GM21360 (cell line): ENCODE data around the gene TCF25.

Experiments
- ATAC-seq: cut with Tn5 transposase; IDR thresholded peaks from one replicate; pipeline ENCODE4 v1.9.1; 2021; ENCODE audit warnings: mild to moderate bottlenecking, moderate library complexity; ENCODE audit not compliant: unreplicated experiment

Gene TCF25

GRCh38 chr16:89938175-89938885 lies 64.9 kb downstream of the TCF25 start:
- no peak for ATAC-seq

DNA sequence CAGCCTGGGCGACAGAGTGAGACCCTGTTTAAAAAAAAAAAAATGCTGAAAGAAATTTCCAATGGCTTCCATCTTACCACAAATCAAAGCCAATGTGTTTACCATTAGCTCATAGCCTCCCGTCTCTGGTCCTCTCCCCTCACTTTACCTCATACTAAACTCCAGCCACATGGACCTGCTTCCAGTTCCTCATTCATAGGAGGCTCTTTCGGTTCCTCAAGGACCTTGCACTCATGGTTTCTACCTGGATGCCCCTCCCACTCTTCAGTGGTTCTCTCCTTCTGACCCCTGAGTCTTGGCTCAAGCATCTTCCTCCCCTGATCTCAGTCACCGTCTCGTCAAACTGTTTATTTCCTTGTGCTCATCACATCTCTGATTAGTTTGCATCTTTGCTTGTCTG lies 71.4 kb downstream of the TCF25 start:
- no peak for ATAC-seq

DNA sequence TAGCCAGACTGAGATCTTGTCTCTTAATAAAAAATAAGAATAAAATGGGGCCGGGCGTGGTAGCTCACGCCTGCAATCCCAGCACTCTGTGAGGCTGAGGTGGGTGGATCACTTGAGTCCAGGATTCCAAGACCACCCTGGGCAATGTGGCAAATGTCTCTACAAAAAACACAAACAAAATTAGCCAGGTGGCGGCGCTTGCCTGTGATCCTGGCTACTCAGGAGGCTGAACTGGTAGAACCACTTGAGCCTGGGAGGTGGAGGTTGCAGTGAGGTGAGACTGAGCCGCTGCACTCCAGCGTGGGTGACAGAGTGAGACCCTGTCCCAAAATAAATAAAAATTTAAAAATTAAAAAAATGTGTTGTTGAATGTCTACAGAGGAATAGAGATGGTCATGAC lies 72.3 kb downstream of the TCF25 start:
- no peak for ATAC-seq

DNA sequence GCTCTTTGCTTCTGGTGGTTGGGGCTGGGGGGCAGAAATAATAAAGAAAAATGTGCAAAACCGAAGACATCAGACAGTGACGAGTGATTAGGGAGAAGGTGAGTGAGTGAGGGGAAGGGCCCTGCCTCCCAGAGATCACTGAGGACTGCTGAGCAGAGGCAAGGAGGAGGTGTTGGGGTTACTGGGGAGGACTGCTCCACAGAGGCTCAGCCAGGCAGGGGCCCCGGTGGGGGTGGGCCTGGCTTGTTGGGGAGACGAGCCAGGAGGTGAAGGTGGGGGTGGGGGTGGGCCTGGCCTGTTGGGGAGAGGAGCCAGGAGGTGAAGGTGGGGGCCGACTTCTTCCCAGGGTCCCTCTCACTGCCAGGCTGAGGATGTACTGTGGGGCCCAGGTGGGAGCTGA lies 73.1 kb downstream of the TCF25 start:
- ATAC-seq: no peak

- ATAC-seq: no peak
Measured at GRCh38 chr16:89949121-89949742, 75.8 kb downstream of the TCF25 start.

GRCh38 chr16:89949756-89950155 lies 76.4 kb downstream of the TCF25 start:
- ATAC-seq: no peak

DNA sequence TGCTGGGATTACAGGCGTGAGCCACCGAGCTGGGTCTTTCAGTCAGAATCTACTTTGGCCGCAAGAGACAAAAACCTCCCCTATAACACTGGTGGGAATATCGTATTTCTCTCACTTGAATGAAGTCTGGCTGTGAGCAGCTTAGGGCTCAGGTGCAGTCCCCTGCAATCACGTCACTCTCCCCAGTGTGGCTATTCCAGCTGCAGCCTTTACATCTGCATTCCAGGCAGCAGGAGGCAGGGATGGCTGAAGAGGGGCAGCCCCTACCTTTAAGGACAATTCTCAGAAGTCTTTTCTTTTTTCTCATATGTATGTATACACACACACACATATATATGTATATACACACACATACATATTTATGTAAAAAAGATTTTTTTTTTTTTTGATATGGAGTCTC lies 78.1 kb downstream of the TCF25 start:
- no peak for ATAC-seq

DNA sequence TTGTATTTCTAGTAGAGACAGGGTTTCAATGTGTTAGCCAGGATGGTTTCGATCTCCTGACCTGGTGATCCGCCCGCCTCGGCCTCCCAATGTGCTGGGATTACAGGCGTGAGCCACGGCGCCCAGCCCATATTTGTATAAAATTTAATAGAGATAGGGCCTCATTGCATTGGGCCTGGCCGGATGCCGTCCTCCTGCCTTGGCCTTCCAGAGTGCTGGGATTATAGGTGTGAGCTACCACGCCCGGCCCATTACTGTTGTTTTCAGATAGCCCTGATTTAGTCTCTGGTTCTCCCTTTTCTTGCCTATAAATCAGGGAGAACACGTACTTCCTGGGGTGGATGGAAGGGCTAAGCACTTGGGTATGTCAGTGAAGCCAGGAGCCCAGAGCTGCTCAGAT lies 78.7 kb downstream of the TCF25 start:
- ATAC-seq: no peak

DNA sequence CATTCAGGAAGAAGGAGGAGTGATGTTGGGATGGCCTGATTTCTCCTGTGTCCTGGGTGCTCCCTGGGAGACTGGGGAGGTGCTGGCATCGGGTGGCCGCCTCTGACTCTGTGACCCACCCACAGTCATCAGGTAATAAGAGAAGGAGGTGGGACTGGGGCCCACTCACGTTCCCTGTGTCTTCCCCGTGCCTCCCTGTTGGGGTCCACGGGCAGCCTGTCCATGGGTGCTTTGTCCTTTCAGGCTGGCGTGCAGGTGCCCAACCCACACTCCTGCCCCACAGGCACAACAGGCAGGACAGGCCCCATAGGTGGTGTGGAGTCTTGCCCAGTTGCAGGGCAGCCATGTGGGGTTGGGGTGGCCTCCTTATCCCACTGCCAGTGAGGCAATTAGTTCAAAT lies 79.2 kb downstream of the TCF25 start:
- ATAC-seq: no peak

DNA sequence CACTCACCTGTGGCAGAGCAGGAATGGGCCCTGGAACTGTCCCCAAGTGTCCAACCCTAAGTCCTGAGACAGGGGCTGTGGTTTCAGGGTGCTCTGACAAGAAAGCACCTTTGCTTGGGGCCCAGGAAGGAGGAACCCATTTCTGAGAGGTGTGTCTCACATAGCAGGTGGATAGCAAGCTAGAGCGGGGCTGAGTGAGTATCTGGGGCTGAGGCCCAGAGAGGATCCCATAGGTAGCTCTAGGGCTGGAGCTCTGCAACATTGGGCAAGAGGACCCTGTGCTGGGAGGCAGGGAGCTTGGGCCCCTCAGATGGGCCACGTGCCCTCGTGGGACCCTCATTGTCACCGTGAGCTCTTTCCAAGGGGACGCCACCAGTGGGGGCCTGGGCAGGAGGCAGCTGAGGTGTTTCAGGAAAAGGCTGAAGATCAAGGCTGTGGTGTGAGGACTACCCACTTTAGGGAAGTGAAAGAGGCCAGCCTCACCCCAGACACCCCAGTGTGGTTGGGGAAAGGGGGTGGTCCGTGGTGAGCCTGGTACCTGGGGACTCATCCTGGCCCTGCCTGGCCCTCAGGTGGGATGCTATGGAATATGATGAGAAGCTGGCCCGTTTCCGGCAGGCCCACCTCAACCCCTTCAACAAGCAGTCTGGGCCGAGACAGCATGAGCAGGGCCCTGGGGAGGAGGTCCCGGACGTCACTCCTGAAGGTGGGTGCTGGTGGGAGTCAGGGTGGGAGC lies 80.4 kb downstream of the TCF25 start:
- ATAC-seq: no peak

GRCh38 chr16:89954462-89954861 lies 81.1 kb downstream of the TCF25 start:
- ATAC-seq: no peak

DNA sequence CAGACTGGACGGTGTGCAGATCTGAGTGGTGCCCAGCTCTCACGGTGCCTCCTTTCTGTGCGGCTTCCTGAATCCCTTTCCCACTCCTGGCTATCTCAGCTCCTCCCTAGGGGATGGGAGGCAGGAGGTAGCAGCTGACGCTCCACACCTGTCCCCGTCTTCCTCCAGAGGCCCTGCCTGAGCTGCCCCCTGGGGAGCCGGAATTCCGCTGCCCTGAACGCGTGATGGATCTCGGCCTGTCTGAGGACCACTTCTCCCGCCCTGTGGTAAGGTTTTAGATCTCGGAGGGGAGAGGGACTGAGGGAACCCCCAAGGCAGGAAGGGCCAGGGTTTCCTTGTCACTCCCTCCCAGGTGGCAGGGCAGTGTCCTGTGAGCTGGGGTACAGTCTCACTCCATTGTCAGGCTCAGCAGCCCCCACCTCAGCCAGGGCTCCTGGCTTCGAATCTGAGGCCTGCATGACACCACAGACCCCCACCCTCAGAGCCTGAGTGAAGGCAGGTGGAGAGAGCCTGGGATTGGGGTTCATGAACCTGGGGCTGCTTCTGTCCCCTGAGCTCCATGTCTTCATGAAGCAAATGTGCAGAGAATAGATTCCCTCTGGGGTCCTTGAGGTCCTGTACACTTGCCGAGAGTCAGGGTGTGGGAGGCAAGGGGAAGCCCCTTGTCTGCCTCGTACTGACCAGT lies 81.8 kb downstream of the TCF25 start:
- ATAC-seq: no peak

DNA sequence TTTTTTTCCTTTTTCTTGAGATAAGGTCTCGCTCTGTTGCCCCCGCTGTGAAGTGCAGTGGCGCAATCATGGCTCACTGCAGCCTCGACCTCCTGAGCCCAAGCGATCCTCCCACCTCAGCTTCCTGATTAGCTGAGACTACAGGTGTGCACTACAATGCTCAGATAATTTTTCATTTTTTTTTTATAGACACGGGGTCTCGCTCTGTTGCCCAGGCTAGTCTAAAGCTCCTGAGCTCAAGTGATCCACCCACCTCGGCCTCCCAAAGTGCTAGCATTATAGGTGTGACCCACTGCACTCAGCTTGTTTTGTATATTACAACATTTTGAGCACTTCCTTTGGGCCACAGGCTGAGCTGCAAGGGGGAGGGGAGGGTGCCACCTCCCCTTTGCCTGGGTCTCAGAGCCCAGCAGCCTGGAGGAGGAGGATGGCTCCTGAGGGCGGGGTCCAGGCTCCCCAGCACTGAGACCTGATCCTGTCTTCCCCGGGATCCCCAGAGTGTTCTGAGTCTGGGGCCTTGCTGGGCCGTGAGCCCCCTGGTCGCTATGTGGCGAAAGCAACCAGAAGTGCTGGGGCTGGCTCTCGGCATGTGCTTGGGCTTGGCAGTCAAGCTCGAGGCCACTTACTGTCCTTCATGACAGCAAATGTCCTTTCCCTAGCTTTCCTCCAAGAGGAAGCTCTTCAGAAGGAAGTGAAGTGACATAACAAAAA lies 83.3 kb downstream of the TCF25 start:
- no peak for ATAC-seq

- no peak for ATAC-seq
Measured at GRCh38 chr16:89957216-89957785, 83.9 kb downstream of the TCF25 start.

DNA sequence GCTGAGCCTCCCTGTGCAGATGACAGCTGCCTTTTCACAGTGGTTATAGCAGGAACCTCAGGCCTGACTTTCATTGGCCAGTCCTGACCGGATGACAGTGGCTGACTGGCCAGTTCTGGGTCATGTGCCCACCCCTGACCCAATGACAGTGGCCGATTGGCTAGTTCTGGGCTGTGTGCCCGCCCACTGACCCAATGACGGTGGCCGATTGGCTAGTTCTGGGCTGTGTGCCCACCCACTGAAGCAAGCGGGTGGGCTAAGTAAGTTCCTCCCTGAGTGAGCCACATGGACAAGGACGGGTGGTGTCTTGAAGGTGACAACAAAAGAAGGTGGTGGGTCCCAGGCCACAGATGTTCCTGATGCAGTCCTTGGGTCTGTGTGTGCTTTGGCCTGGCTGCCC lies 84.7 kb downstream of the TCF25 start:
- no peak for ATAC-seq

- ATAC-seq: no peak
Measured at GRCh38 chr16:89958596-89958995, 85.2 kb downstream of the TCF25 start.

DNA sequence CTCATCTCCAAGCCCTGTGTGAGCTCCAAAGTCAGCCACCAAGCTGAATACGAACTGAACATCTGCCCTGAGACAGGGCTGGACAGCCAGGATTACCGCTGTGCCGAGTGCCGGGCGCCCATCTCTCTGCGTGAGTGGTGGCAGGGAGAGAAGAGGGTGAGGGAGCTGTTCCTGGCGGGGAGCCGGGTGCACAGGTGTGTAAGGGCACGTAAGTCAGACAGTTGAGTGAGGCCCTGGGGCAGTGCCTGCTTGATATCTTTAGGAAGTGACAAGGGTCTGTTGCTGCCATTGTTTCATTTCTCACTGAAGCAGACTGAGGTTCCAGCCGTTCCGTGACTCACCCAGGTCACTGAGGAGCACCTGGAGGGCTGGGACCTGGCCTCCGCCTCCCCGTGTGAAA lies 87.6 kb downstream of the TCF25 start:
- ATAC-seq: no peak
